ENCODE data around the gene UBXN6. TPM values are rescaled to one million over a fixed set of nuclear protein-coding genes. Genes with fewer than 3 reads are reported as not detected.
A peak's percentile ranks its signal among the peaks of the same experiment; 100 is the strongest.

The UBXN6 gene
- polyA plus RNA-seq, 3 donors: 75.7 to 95.3 (median 87.0) TPM

- DNase-seq (ENCODE audit: low read depth in 3 of 3, low spot score in 2 of 3): no peak
Observed at GRCh38 chr19:4443966-4444764, 13.4 kb downstream of the UBXN6 start.

DNA sequence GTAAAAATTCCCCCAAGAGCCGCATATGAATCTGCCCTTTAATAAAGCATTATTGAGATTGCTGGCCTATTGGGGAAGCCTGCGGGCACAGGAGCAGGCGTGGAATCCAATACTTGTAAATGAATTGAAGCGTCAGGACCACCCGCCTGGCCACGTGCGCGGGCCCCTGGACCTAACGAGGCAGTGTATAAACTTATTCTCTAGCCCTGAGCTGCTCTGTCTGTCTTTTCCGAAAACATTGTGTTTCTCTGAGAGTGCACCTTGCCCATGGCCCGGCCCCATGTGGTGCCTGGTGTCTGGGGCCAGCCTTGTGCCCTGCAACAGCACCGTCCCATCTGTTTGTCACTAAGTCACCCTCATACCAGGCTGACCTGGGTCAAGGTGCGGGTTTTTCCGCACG, 14.4 kb downstream of the UBXN6 start:
- DNase-seq (ENCODE audit: low read depth in 3 of 3, low spot score in 2 of 3): no peak

- no peak for DNase-seq (ENCODE audit: low read depth in 3 of 3, low spot score in 2 of 3)
Observed at GRCh38 chr19:4442819-4443146, 14.8 kb downstream of the UBXN6 start.

DNA sequence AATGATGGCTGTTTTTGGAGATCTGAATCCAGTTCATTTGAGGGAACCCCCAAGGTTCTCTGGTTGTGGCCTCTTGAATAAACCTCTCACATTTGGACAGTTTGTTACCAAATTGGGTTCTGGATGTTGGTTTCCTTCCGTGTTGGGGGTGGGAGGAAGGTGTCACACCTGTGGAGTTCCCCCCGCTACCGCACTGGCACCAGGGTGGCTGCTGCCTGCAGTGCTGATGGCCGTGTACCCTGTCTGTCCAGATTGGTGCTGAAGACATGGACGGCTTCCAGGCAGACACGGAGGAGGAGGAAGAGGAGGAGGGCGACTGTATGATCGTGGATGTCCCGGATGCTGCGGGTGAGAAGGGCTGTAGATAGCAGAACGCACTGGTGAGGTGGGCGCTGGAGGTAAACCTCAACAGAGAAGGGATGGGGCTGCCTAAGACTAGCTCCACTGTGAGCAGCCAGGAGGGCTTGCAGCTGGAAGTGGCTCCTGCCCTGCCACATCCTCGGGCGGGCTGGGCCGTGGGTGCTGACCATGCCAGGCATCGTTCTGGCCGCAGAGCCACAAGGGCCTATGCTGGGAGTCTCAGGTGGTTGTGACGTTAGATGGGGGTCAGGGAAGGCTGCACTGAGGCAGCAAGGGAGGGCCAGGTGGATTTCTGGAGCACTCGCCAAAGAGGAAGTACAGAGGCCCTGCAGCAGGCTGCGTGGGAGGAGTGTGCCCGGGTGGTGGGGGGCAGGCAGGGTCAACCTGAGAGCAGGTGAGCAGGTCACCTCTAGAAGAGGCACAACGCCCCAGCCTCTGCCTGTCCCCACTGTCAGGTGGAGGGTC, 15.4 kb downstream of the UBXN6 start:
- no peak for DNase-seq (ENCODE audit: low read depth in 3 of 3, low spot score in 2 of 3)

- DNase-seq (ENCODE audit: low read depth in 3 of 3, low spot score in 2 of 3): no peak
Observed at GRCh38 chr19:4439243-4439642, 18.4 kb downstream of the UBXN6 start.

GRCh38 chr19:4437103-4437502, 20.5 kb downstream of the UBXN6 start:
- DNase-seq (ENCODE audit: low read depth in 3 of 3, low spot score in 2 of 3): no peak

DNA sequence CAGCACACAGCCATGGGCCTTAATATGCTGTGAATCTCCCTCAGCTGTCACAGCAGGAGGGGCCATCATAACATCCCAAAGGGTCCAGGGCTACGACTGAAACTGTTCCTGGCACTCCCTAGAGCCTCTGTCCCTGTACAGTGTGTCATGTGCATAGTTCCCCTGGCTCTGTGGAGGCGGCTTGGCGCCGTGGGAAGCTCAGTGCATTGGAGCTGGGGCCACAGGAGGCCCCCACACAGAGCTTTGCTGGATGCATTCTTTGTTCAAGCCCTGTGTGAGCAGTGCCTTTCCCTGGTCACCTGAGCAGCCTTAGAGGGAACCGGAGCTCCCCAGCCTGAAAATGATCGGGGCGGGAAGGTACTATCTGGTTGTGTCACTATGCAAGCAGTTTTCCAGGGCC, 21.4 kb downstream of the UBXN6 start:
- no peak for DNase-seq (ENCODE audit: low read depth in 3 of 3, low spot score in 2 of 3)

DNA sequence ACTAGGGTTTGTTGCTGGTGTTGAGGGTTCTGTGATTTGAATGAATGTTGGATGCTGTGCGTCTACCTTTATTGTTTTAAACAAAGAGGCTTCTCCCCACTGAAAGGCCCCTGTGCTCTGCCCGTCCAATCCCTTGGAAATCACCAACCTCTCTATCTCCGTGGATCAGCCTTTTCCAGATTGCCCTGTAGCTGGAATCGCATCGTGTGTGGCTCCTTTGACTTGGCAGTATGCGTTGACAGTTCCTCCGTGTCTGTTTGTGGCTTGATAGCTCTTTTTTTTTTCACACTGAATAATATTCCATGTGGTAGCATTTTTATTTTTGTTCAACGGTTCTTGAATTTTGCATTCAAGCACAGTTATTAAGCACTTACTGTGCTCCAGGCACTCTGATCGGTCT, 23.2 kb downstream of the UBXN6 start:
- no peak for DNase-seq (ENCODE audit: low read depth in 3 of 3, low spot score in 2 of 3)

DNA sequence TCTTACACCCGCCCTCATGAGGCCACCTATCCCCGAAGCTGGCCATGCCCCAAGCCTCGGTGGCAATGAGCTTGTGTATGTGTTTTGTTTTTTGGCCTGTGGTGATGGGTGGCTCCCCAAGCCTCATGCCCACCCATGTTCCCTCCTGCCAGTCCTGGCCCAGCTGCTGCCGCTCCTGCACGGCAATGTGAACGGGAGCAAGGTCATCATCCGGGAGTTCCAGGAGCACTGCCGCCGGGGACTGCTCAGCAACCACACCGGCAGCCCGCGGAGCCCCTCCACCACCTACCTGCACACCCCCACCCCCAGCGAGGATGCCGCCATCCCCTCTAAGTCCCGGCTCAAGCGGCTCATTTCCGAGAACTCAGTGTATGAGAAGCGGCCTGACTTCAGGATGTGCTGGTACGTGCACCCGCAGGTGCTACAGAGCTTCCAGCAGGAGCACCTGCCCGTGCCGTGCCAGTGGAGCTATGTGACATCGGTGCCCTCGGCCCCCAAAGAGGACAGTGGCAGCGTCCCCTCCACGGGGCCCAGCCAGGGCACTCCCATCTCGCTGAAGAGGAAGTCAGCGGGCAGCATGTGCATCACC, 24.6 kb downstream of the UBXN6 start:
- DNase-seq (ENCODE audit: low read depth in 3 of 3, low spot score in 2 of 3): no peak

GRCh38 chr19:4431808-4432674, 25.6 kb downstream of the UBXN6 start:
- no peak for DNase-seq (ENCODE audit: low read depth in 3 of 3, low spot score in 2 of 3)

DNA sequence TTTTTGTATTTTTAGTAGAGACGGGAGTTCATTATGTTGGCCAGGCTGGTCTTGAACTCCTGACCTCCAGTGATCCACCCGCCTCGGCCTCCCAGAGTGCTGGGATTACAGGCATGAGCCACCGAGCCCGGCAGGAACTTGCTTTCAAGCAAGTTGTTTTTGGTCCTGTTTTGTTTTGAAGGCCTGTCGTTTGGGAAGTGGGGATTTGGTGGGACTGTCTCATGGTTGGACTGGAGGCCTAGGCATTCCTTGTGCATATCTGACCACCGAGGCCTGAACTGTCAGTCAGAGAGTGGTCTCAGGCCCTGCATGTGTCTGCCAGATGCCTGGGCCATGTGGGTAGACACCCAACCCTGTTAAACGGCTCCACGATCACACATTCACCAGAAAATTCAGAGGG, 26.3 kb downstream of the UBXN6 start:
- no peak for DNase-seq (ENCODE audit: low read depth in 3 of 3, low spot score in 2 of 3)

- no peak for DNase-seq (ENCODE audit: low read depth in 3 of 3, low spot score in 2 of 3)
Observed at GRCh38 chr19:4430760-4431159, 26.8 kb downstream of the UBXN6 start.

DNA sequence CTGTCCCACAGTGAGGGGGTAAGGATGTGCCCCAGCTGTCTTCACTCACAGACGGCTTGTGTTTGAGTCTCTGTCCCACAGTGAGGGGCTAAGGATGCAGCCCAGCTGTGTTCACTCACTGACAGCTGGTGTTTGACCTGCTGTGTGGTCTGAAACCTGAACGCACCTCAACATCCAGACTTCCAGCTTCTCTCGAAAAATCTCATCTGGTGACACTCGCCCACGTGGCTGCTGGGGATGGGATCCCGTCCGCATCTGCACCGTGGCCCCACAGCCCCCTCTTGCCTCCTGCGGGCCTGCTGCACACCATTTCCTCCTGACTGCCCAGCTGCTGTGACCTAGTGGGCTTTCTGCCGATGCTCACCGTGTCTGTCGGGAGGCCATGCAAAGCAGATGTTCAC, 27.8 kb downstream of the UBXN6 start:
- DNase-seq (ENCODE audit: low read depth in 3 of 3, low spot score in 2 of 3): peak in 2 of 3 donors; percentile 40 to 41

GRCh38 chr19:4429256-4429655, 28.3 kb downstream of the UBXN6 start:
- DNase-seq (ENCODE audit: low read depth in 3 of 3, low spot score in 2 of 3): no peak

- no peak for DNase-seq (ENCODE audit: low read depth in 3 of 3, low spot score in 2 of 3)
Observed at GRCh38 chr19:4428326-4428975, 29.1 kb downstream of the UBXN6 start.

DNA sequence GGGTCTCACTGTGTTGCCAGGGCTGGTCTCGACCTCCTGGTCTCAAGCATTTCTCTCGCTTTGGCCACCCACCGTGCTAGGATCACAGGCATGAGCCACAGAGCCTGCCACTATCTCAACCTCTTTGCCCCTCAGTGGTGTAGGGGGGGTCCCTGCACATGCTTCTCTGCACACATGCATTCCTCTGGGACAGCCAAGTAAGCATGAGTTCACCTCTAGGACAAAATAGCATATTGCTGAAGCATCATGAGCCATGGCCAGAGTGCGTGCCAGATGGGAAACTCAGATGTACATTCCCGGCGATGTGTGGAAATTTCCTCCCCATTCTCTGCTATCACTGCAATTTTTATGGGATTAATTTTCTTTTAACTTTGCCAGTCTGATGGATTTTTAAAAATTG, 32.1 kb downstream of the UBXN6 start:
- DNase-seq (ENCODE audit: low read depth in 3 of 3, low spot score in 2 of 3): no peak

DNA sequence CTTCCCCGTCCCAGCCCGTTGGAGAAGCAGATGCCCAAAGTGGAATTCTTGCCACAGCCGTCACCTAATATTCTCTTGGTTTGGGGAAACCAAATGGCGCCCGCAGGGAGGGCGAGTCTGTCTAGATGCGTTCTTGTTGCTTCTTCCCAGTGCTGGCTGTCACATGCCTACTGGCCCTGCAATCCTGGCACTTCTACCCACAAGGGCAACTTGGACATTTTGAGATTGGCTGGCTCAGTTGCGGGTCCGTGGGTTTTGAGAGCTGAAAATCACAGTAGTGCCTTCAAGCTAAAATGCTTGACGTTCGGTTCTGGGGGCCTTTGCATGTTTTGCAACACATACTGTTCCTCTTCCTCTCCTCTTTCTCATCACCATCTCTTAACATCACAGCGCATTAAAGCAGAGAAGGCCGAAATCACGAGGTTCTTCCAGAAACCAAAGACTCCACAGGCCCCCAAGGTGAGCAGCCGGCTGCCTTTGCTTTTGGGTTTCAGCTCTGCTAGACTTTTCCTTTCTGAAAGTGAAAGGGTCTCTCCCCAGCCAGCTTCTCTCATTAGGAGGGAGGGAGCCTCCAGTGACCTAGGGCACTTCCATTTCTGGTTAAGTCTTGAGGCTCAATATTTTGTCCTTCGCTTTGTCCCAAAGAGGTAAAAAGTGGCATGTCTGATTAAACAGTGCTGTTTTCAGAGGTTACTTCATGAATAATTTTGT, 34.0 kb downstream of the UBXN6 start:
- DNase-seq (ENCODE audit: low read depth in 3 of 3, low spot score in 2 of 3): no peak

DNA sequence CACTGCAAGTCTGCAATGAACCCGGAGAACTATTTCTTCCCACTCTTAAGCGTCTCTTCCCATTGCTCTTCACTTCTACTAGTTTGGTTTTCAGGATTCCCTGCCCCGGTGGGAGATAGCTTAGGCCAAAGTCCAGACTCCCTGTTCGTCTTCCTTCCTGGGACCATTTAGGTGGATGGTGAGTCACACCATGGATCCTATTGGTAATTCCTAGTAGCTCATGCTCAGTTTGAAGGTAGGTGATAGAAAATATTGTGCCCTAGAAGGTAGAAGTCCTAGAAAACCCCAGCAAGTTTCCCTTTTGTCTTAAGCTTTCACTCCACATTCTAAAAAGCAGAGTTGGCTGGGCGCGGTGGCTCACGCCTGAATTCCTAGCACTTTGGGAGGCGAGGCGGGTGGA, 41.3 kb downstream of the UBXN6 start:
- no peak for DNase-seq (ENCODE audit: low read depth in 3 of 3, low spot score in 2 of 3)

DNA sequence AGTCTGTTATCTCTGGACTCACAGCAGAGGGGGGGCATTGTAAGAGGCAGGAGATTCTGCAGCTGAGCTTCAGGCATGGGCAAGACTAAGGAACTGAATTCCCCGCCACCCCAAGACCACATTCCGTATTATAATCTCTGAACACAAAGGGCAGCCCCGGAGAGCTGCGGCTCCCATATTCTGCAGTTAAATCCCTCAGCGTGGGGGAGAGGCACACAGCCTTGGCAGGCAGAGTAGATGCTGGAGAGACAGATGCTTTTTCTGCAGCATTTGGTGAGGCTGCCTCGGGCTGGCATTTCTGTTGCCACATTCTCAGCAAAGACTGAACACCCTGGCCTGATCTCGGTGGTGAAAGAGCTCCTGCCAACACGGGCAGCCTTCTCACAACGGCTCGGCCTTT, 42.2 kb downstream of the UBXN6 start:
- no peak for DNase-seq (ENCODE audit: low read depth in 3 of 3, low spot score in 2 of 3)

Data from right renal cortex interstitium (tissue), 3 donors.